ENCODE measurements around the gene ZNF331.

The ZNF331 gene

DNA sequence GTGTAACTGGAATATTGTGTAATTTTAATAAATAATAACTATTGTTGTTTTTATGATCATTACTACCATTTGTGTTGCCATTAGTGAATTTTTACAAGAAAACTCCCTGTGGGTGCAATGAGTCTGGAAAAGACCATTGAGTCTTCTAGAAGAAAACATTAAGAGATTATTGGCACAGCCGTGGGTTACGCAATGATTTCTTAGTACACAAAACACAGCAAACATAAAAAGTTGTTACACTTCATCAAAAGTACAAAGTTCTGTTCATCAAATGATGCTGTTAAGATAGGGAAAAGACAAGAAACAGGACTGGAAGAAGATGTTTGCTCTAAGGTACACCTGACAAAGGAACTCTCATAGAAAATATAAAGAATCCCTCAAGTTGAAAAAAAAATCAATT is 41.6 kb downstream of the ZNF331 start:
- no peak for DNase-seq

DNA sequence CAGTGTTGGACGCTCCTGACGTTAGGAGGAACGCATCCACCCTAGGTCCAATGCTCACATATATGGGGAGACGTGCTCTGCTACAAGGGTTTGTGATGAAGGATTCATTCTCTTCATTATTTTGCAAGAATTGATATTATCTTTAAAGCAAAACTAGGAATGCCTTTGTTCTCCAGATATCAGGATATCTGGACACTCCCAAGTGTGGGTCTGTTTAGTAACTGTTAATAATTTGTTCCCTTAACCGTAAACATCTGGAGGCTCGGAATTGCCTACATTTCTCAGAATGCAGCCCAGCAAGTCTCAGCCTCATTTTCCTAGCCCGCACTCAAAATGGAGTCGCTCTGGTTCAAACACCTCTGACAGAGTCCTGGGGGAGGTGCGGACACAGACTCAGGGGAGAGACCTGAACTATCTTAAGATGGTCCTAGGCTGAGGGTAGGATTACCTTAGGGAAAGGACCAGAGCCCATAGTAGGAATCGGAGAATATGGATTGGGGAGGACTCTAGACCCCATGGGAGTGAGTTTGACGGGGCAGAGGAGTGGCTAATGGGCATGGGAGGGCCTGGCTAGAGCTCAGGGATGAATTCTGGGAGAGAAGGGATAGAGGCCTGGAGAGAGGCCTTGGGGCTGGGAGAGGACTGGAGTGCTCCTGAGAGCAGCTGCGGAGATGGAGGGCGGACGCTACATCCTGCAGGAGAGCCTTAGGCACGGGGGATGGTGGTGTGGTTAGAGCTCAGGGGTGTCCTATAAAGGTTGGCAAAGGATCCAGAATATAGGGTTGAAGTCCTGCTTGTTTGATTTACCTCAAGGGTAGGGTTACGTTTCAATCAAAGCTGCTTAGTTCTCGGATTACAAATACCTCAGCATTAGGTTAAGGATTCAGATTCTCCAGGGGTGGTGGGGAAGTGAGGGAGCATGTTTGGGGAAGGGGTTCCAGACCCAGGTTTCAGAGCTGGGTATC is 43.2 kb downstream of the ZNF331 start:
- no peak for DNase-seq

DNA sequence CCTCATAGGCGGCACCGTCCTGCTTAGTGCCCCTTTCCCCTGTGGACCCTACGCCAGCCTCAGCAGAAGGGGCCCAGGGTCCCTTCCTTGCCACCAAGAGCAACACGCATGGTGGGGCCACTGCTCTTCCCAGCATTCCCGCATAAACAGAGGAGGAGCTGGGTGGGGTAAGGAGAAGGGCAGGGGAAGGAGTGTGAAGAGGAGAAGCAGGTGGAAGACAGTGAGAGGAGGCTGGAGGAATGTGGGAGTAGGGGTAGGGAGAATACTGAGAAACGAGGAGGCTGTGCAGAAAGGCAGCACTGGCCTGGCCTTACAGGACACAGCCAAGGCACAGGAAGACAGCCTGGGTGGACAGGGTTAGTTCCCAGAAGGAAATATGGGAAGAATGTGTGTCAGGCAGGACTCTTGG is 43.9 kb downstream of the ZNF331 start:
- DNase-seq = no peak

DNA sequence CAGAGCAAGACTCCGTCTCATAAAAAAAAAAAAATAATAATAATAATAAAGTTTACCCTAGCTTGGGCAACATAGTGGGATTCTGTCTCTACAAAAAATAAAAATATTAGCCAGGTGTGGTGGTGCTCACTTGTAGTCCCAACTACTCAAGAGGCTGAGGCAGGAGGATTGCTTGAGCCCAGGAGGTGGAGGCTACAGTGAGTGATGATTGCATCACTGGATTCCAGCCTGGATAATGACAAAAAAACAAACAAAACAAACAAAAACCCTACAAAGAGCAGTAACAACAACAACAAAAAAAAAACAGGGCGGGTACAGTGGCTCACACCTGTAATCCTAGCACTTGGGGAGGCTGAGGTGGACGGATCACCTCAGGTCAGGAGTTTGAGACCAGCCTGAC is 45.2 kb downstream of the ZNF331 start:
- DNase-seq = no peak

DNA sequence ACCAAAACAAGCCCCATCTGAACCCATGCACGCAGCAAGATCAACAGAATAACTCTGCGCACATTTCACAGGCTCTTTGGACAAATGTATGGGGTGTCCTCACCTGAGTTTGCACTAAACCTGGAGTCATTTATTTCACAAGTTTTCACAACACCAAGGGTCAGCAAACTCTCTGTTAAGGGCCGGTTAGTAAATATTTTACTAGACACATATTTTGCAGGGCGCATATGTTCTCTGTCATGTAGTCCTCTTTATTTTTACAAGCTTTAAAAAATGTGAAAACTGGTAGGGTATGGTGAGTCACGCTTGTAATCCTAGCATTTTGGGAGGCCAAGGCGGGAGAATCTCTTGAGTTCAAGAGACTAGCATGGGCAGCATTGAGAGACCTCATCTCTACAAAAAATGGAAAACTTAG is 48.3 kb downstream of the ZNF331 start:
- no peak for DNase-seq

DNA sequence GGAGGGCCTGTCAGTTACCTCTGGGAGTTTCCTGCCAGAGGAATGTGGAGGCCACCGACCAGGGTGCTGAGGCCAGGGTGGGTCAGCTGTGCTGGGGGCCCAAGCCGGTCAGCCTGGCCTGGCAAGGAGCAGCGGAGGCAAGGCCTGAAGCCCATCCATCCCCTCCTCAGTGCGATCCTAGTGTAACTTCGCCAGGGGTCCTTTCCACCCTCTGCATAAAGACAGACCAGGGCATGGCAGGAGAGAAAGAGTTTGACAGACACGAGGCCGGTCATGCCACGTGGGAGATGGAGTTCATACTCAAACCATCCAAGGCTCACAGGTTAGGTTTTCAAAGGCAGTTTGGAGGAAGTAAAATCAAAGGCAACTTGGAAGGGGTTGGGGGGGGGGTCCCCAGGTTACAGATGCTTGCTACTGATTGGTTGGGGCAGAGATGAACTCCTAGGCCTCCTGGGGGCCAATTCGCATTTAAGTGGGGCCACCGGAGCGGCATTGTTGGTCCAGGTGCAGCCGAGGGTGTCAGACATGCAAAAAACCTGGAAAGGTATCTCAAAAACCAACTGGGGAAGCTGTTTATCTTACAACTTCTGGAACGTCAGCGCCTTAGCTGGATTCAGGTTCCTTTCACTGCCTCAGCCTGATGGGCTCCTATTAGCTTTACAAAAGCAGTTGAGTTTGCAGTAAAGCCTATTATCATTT is 57.0 kb downstream of the ZNF331 start:
- DNase-seq = no peak

DNA sequence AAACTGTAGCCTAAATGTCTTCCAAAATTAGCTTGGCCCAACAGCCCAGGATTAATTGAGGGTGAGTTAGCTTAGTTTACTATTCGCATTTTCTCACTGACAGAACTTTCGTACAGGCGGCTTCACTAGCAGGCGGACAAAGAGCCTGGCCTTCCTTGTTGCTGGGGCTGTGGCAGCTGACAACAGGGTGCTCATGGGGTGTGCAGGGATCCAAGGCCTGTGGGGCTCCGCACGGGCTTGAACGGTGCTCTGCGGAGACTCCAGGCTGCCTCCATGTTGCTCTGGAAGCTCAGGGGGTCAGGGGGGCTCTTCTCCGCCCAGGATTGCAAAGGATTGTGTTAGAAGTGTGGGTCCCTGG is 57.5 kb downstream of the ZNF331 start:
- DNase-seq = no peak

DNA sequence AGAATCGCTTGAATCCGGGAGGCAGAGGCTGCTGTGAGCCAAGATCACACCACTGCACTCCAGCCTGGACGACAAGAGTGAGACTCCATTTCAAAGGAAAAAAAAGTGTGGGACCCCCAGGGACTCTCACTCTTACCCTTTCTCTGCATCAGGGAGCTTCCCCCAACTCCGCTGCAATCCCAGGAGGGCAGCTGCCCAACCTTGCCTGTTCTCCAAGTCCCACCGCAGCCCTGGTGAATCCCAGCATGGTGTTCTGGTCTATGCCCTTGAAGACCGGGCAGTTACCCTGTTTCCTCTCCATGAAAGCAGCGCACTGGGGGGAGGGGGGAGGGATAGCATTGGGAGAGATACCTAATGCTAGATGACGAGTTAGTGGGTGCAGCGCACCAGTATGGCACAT is 58.1 kb downstream of the ZNF331 start:
- no peak for DNase-seq

DNA sequence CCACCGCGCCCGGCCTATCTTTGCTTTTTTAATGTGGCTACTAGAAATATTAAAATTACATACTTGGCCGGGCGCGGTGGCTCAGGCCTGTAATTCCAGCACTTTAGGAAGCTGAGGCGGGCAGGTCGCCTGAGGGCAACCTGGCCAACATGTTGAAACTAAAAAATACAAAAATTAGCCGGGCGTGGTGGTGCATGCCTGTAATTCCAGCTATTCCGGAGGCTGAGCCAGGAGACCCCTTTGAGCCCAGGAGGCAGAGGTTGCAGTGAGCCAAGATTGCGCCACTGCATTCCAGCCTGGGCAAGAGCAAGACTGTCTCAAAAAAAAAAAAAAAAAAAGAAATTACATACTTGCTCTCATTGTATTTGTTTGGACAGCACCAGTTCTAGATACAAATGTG is 59.1 kb downstream of the ZNF331 start:
- no peak for DNase-seq

DNA sequence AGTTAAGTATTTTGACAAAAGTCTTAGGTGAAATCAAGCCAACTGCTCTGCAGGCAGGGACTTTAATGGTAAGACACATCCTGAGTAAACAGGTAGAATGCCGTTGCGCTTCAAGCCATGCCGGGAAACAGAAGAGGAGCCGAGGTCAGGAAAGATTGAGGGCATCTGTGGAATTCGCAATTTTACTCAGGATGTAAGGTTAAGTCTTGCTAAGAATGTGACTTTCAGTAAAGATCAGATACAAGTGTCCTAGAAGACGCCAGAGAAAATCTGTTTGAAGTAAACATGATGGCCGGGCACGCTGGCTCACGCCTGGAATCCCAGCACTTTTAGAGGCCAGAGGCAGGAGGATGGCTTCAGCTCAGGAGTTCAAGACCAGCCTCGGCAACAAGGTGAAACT is 60.4 kb downstream of the ZNF331 start:
- no peak for DNase-seq

DNA sequence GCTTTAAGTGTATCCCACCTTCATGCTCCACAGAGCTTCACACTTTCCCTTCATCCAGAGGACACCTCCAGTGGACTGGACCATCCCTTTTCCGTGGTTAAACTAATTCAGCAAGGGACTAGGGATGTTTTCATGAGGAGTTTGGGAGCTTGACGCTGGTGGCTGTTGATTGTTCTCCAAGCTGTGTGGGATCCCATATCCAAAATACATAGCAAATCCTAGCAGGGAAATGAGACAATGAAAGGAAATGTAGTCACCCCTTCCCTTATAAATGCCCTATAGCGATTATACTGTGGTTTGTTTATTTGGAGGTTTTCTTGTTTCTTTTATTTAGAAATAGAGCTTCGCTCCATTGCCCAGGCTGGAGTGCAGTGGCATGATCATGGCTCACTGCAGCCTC is 62.3 kb downstream of the ZNF331 start:
- no peak for DNase-seq

DNA sequence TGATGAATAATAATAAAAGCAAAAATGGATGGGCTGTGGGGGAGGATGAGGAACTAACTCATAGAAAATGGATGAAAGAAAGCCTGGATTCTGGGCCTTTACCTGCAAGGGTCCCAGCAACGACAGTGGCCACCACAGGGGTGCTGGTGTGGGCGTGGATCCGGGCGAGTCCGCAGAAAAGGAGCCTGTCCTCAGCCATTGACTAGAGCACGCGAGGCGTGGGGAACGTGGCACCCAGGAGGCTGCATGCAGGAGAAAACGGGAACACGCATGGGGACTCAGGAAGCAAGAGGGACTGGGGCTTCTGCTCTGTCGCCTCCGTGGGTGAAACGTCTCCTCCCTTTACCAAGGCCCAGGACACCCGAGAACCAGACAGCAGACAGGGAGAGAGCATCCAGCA is 68.1 kb downstream of the ZNF331 start:
- no peak for DNase-seq

DNA sequence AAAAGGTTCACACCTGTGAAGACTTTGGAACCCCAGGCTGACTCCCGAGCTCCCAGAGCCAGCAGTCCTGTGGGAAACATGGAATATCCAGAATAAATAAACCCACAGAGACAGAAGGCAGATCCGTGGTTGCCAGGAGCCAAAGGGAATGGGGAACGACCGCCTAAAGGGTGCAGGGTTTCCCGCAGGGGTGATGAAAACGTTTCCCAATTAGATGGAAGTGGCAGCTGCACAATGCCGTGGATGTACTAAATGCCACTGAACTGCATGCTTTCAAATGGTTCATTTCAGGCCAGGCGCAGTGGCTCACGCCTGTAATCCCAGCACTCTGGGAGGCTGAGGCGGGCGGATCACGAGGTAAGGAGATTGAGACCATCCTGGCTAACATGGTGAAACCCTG is 70.4 kb downstream of the ZNF331 start:
- DNase-seq = no peak

DNA sequence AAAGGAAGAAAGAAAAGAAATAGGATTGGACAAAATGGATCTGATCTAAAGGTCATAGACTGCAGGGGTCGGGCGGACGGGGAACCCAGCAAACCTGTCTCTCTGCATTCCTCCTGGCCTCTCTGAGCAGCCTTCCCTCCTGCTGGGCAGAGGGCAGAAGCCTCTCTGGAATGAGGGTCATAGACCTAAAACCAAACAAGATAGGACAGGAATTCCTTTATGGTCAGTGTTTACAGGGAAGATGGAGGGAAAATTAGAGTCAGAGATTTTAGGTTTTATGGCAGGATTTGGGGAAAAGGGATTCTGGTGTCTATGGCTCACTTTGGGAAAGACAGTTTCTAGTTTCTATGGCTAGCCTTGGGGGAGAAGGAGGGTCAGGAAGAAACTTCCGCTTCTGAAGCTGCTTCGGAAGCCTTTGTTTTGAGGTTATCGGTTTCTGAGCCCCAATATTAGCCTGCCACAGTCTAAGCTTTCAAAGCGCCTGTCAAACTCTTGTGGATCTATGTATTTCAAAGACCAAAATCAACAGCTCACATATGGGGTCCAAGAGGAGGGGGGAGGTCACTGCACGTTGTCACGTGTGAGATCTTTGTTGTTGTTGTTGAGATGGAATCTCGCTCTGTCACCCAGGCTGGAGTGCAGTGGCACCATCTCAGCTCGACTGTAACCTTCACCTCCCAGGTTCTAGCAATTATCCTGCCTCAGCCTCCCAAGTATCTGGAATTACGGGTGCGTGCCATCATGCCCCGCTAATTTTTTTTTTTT is 75.0 kb downstream of the ZNF331 start:
- no peak for DNase-seq

DNA sequence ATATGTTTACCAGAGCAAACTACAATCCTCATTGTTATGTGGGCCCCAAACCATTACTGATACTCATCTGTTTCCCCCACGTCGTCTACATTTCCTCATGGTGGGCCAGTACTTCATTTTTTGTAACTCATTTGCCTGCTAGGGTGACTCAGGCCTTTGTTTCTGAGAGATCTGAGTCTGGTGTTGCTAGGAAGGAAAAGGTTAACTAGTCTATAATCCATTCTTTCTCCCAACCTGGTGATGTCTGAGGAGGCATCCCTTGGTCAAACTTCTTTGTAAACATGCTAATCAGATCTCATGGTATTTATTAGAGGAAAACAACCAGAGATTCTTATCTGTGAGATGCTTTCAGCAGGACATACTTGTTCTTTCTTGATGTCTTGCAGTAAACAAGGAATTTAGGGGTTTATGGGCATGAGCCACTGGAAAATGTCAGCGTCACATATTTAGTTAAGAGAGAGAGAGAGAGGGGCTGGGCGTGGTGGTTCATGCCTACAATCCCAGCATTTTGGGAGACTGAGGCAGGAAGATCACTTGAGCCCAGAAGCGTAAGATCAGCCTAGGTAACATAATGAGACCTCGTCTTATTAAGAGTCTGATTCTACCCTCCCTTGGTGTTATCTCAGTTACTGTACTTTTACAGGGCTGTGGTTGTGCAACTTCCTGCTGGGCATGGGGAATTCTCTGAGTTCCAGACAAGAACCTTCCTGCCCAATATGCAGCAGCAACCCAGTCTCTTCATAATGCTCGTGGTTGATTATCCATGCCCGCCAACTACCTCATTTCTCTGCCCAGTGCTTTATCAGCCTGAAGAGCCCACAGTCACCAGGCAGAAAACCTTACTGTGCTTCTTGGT is 84.2 kb downstream of the ZNF331 start:
- DNase-seq = no peak

DNA sequence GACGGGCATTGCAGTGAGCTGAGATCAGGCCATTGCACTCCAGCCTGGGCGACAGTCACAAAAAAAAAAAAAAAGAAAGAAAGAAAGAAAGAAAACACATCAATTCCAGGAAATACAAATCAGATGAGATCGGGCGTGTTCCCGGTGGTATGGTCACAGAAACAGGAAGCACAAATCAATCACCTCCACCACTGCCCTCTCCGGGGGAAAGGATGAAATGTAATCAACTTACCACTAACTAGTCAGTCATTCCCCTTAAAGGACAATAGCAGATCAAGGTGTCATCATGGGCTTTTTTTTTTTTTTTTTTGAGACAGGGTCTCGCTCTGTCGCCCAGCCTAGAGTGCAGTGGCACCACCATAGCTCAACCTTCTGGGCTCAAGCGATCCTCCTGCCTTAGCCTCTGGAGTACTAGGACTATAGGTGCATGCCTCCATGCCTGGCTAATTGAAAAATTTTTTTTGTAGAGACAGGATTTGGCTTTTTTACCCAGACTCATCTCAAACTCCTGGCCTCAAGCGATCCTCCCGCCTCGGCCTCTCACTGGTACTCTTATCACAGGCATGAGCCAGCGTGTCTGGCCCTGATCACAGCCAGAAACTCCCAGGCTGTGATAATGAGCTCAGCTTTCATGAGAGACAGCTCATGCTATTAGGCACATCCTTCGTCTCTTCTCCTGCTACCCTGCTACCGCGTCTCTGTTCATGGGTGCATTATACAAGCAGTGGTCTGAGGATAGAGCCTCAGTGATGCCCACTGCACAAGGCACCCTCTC is 87.0 kb downstream of the ZNF331 start:
- DNase-seq = no peak

DNA sequence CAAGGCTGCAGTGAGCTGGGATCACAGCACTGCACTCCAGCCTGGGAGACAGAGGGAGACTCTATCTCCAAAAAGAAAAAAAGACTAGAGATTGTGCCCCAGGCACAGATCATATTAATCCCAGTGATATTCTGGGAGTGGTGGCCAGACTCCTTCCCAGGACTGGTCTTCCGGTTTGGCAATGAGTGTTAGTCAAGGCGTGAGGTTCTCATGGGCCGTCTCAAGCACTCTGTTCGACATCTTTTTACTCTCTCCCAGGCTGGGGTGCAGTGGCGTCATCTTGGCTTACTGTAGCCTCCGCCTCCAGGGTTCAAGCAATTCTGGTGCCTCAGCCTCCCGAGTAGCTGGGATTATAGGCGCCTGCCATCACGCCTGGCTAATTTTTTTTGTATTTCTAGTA is 88.5 kb downstream of the ZNF331 start:
- no peak for DNase-seq

DNA sequence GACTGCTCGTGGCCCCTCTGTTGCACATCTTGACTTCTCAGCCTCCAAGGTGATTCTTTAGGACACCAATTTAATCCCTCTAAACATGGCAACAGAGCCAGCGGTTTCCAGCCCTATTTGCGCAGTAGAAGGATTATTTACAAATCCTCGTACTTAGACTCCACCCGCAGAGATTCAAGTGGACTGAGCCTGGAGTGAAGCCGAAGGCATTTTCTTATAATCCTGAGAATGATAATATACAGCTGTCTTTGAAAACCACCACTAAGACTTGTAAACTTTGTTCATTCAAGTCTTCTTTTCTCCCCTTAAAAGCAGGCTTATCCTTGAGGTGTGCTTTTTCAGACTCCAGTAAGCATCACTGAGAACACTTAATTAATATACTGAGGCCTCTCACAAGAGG is 89.0 kb downstream of the ZNF331 start:
- no peak for DNase-seq
